HG02852 (cell line): Measurements from ENCODE around the gene FCHO2.
A peak's percentile ranks its signal among the peaks of the same experiment; 100 is the strongest.
"Not testable (repeated sequence)": the region's sequence is repeated elsewhere in the genome, so short reads cannot be mapped to it uniquely, and the experiment has no call there.

Experiments
- ATAC-seq: cut with Tn5 transposase; IDR thresholded peaks from one replicate; pipeline ENCODE4 v1.9.1; 2021; ENCODE audit warnings: mild to moderate bottlenecking, moderate library complexity; ENCODE audit not compliant: unreplicated experiment

FCHO2 gene

GRCh38 chr5:72956324-72957140, 691 bp downstream of the FCHO2 start:
- ATAC-seq, result peak; percentile 41

- no peak for ATAC-seq
These were observed 1.5 kb downstream of the FCHO2 start for GRCh38 chr5:72957337-72957736.

- ATAC-seq, result no peak
These were observed 3.4 kb downstream of the FCHO2 start for GRCh38 chr5:72959257-72959656.

- ATAC-seq, result not testable (repeated sequence)
These were observed 18.6 kb downstream of the FCHO2 start for GRCh38 chr5:72974481-72974880.

GRCh38 chr5:72976810-72977209, 21.0 kb downstream of the FCHO2 start:
- not testable (repeated sequence) for ATAC-seq

- ATAC-seq, result no peak
These were observed 29.9 kb downstream of the FCHO2 start for GRCh38 chr5:72985719-72986118.

- ATAC-seq, result no peak
These were observed 32.9 kb downstream of the FCHO2 start for GRCh38 chr5:72988769-72989168.

GRCh38 chr5:72991394-72991793, 35.6 kb downstream of the FCHO2 start:
- ATAC-seq, result no peak

GRCh38 chr5:72994578-72994977, 38.7 kb downstream of the FCHO2 start:
- no peak for ATAC-seq

- no peak for ATAC-seq
These were observed 40.8 kb downstream of the FCHO2 start for GRCh38 chr5:72996632-72997031.

- ATAC-seq, result no peak
These were observed 44.1 kb downstream of the FCHO2 start for GRCh38 chr5:72999916-73000315.

- no peak for ATAC-seq
These were observed 50.0 kb downstream of the FCHO2 start for GRCh38 chr5:73005886-73006285.

GRCh38 chr5:73007051-73007450, 51.2 kb downstream of the FCHO2 start:
- no peak for ATAC-seq

GRCh38 chr5:73008831-73009230, 53.0 kb downstream of the FCHO2 start:
- ATAC-seq, result no peak

GRCh38 chr5:73011612-73012011, 55.8 kb downstream of the FCHO2 start:
- not testable (repeated sequence) for ATAC-seq

- ATAC-seq, result no peak
These were observed 63.1 kb downstream of the FCHO2 start for GRCh38 chr5:73018892-73019291.

GRCh38 chr5:73019766-73020165, 63.9 kb downstream of the FCHO2 start:
- no peak for ATAC-seq

- ATAC-seq, result no peak
These were observed 66.8 kb downstream of the FCHO2 start for GRCh38 chr5:73022471-73023169.

GRCh38 chr5:73024946-73025544, 69.2 kb downstream of the FCHO2 start:
- ATAC-seq, result not testable (repeated sequence)

GRCh38 chr5:73027361-73027760, 71.5 kb downstream of the FCHO2 start:
- ATAC-seq, result no peak

- no peak for ATAC-seq
These were observed 72.0 kb downstream of the FCHO2 start for GRCh38 chr5:73027816-73028215.
